Panc1 (cell line): ENCODE results near the gene TSPAN17. TPM values are rescaled to one million over a fixed set of nuclear protein-coding genes. Genes with fewer than 3 reads are reported as not detected.

Source experiments
- ATAC-seq: fragments of 200-7000 bp; cut with Tn5 transposase; 2 replicates; pipeline ENCODE4 v1.9.1; 2020; ENCODE audit warnings: mild to moderate bottlenecking, moderate library complexity
- BruUV-seq: library from RNA; stranded (reverse); fragments of 400-500 nt; replicated peaks from 2 replicates; lab custom pipeline; 2021; lab: Mats Ljungman, UMichigan
- CTCF ChIA-PET: fragments of 300-600 bp; sonication (Branson Sonifier 250); formaldehyde crosslinking; loops from one replicate; lab custom pipeline; 2022; ENCODE audit warnings: antibody characterized with exemption; lab: Charles Lee
- POLR2A ChIA-PET: fragments of 300-600 bp; sonication (Branson Sonifier 250); formaldehyde crosslinking; loops from one replicate; lab custom pipeline; 2022; ENCODE audit warnings: antibody characterized with exemption; lab: Charles Lee
- DNase-seq: peaks from one replicate; pipeline ENCODE4 v3.0.0-alpha.2; 2010; ENCODE audit warnings: low read depth, low spot score
- H3K27ac ChIP-seq: 2 replicates; pipeline ENCODE4 v1.5.1; 2011; ENCODE audit warnings: mild to moderate bottlenecking, low read length, inconsistent platforms
- H3K27me3 ChIP-seq: fragments of 200-500 bp; sonication (Bioruptor generic); 2 replicates; pipeline ENCODE4 v1.6.0; 2014; ENCODE audit warnings: low read length, inconsistent platforms; ENCODE audit not compliant: control insufficient read depth, insufficient read depth
- H3K36me3 ChIP-seq: fragments of 200-500 bp; sonication (Bioruptor generic); 2 replicates; pipeline ENCODE4 v1.5.1; 2014; ENCODE audit warnings: inconsistent platforms, mild to moderate bottlenecking, low read length, moderate library complexity; ENCODE audit not compliant: control insufficient read depth, insufficient read depth
- H3K4me1 ChIP-seq: 2 replicates; pipeline ENCODE4 v1.5.1; 2011; ENCODE audit warnings: inconsistent platforms, mild to moderate bottlenecking, low read length, moderate library complexity; ENCODE audit not compliant: control insufficient read depth, insufficient read depth
- H3K4me3 ChIP-seq, 2 experiments: 2 replicates each; pipeline ENCODE4 v1.5.1; 2011 to 2012; ENCODE audit warnings: low read depth in 2 of 2, low read length in 2 of 2, mild to moderate bottlenecking in 2 of 2, inconsistent platforms in 1 of 2, moderate library complexity in 1 of 2
- H3K9me3 ChIP-seq: fragments of 200-500 bp; sonication (Bioruptor generic); 2 replicates; pipeline ENCODE4 v1.5.1; 2014; ENCODE audit warnings: low read depth, mild to moderate bottlenecking, inconsistent platforms, low read length, moderate library complexity; ENCODE audit not compliant: control insufficient read depth, insufficient read depth
- POLR2AphosphoS5 ChIP-seq: IDR thresholded peaks from 2 replicates; pipeline ENCODE4 v1.6.1; 2012; ENCODE audit warnings: mild to moderate bottlenecking, low read depth, low read length, moderate library complexity
- SIN3A ChIP-seq: IDR thresholded peaks from 2 replicates; pipeline ENCODE4 v1.6.1; 2012; ENCODE audit warnings: low read depth, mild to moderate bottlenecking, low read length, moderate library complexity, borderline replicate concordance; ENCODE audit not compliant: insufficient read depth
- TCF7L2 ChIP-seq: IDR thresholded peaks from 2 replicates; pipeline ENCODE4 v1.6.1; 2011; ENCODE audit warnings: mild to moderate bottlenecking, low read depth, low read length, inconsistent platforms
- in situ Hi-C: cut with HindIII; loops from 2 replicates; pipeline ENCODE4 v1.10.0; 2016; ENCODE audit warnings: low sequenced_read_pairs, low pct_unique_long_range_greater_than_20kb
- intact Hi-C: fragments of 100-400 bp; cut with micrococcal nuclease; formaldehyde crosslinking; loops from one replicate; pipeline ENCODE4 v1.10.0; 2022; ENCODE audit not compliant: unreplicated experiment
- total RNA-seq: library from RNA; stranded (reverse); gene quantifications from one replicate; pipeline ENCODE4 v1.2.1, GENCODE V29; 2021; ENCODE audit not compliant: unreplicated experiment
- TF ChIP-seq, protein P1 (sequence below), 2 experiments: IDR thresholded peaks; 2 replicates each; pipeline ENCODE4 v1.6.1; 2011 to 2012; ENCODE audit warnings: low read depth in 2 of 2, control low read depth in 1 of 2, low read length in 1 of 2, mild to moderate bottlenecking in 1 of 2, moderate library complexity in 1 of 2; ENCODE audit not compliant: insufficient read depth in 1 of 2
- TF ChIP-seq, protein P2 (sequence below): fragments of 450-650 bp; IDR thresholded peaks from 2 replicates; pipeline ENCODE4 v1.5.1; 2017; ENCODE audit warnings: mild to moderate bottlenecking

TSPAN17 gene
- total RNA-seq, 1 experiment from 2014 or later: 64.7 TPM

- Histone ChIP-seq H3K9me3 (no peaks in the 10 kb centered on the region), H3K4me1 (peaks cover 18% of the 10 kb centered on the region), H3K27me3 (no peaks in the 10 kb centered on the region), H3K36me3 (peaks cover 3% of the 10 kb centered on the region; the same call in 1 of the 2 replicates), H3K4me3 (no peak overlapping the region), H3K27ac (no peak overlapping the region)
- POLR2A ChIA-PET: no interaction called here
- in situ Hi-C loops: no loop called here
- DNase-seq (no peak), ATAC-seq (no peak)
- CTCF ChIA-PET: no interaction called here
- intact Hi-C loops: no loop called here
- no TSS peak for BruUV-seq
- TF ChIP-seq SIN3A: no peak
- TF ChIP-seq POLR2AphosphoS5: no peak
- TF ChIP-seq, protein P1, sequence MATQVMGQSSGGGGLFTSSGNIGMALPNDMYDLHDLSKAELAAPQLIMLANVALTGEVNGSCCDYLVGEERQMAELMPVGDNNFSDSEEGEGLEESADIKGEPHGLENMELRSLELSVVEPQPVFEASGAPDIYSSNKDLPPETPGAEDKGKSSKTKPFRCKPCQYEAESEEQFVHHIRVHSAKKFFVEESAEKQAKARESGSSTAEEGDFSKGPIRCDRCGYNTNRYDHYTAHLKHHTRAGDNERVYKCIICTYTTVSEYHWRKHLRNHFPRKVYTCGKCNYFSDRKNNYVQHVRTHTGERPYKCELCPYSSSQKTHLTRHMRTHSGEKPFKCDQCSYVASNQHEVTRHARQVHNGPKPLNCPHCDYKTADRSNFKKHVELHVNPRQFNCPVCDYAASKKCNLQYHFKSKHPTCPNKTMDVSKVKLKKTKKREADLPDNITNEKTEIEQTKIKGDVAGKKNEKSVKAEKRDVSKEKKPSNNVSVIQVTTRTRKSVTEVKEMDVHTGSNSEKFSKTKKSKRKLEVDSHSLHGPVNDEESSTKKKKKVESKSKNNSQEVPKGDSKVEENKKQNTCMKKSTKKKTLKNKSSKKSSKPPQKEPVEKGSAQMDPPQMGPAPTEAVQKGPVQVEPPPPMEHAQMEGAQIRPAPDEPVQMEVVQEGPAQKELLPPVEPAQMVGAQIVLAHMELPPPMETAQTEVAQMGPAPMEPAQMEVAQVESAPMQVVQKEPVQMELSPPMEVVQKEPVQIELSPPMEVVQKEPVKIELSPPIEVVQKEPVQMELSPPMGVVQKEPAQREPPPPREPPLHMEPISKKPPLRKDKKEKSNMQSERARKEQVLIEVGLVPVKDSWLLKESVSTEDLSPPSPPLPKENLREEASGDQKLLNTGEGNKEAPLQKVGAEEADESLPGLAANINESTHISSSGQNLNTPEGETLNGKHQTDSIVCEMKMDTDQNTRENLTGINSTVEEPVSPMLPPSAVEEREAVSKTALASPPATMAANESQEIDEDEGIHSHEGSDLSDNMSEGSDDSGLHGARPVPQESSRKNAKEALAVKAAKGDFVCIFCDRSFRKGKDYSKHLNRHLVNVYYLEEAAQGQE (IDR thresholded peaks at IDR 0.05; ENCODE audit: insufficient read depth in 1 of 2, low read depth in 2 of 2, low read length in 1 of 2): no peak
- no peak for TF ChIP-seq TCF7L2
- TF ChIP-seq, protein P2, sequence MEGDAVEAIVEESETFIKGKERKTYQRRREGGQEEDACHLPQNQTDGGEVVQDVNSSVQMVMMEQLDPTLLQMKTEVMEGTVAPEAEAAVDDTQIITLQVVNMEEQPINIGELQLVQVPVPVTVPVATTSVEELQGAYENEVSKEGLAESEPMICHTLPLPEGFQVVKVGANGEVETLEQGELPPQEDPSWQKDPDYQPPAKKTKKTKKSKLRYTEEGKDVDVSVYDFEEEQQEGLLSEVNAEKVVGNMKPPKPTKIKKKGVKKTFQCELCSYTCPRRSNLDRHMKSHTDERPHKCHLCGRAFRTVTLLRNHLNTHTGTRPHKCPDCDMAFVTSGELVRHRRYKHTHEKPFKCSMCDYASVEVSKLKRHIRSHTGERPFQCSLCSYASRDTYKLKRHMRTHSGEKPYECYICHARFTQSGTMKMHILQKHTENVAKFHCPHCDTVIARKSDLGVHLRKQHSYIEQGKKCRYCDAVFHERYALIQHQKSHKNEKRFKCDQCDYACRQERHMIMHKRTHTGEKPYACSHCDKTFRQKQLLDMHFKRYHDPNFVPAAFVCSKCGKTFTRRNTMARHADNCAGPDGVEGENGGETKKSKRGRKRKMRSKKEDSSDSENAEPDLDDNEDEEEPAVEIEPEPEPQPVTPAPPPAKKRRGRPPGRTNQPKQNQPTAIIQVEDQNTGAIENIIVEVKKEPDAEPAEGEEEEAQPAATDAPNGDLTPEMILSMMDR: no peak
Observed at GRCh38 chr5:176644878-176645670, 2.2 kb upstream of the TSPAN17 start.

DNA sequence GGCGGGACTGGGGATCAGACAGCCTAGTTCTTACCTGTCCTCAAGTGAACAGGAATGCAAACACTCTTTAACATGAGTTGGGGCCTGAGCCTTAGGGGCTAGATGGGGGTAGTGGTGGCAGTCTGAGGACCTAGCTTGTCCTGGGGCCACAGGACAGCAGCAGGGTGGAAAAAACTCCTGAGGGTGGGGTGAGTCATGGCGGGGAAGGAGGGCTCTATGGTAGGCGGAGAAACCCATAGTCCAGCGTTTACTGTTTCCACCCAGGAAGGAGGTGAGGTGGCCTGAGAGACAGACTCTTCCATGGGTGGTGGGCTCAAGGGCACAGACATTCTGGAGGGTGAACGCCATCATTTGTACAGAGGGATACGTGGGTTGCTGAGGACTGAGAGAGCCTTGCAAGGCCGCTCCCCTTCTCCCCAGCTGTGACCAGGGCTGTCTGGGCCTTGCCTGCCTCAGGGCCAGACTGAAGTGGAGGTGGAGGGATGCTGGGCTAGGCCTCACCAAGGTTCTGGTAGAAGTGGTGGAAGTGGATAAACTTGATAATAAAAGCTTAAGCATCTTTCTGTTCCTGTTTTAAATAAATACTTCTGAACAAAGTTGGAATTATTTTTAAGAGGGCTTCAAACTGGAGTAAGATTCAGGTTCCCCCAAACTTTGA, 1.1 kb upstream of the TSPAN17 start:
- TF ChIP-seq, protein P2: no peak
- TF ChIP-seq TCF7L2: no peak
- Histone ChIP-seq H3K27me3 (no peaks in the 10 kb centered on the region), H3K9me3 (no peaks in the 10 kb centered on the region), H3K36me3 (peaks cover 3% of the 10 kb centered on the region; the same call in 1 of the 2 replicates), H3K27ac (peak overlapping the region; percentile 86), H3K4me1 (peaks cover 18% of the 10 kb centered on the region), H3K4me3 (peak overlapping the region; percentile 78 to 89; a peak in 3 of 4 replicates)
- no TSS peak for BruUV-seq
- DNase-seq (no peak), ATAC-seq (no peak)
- intact Hi-C loops (no loop called here), in situ Hi-C loops (no loop called here)
- POLR2A ChIA-PET: interaction anchor here (0.6 kb wide), 1 partner anchor 460 kb away, joined by 7 read pairs; no protein-coding TSS in a partner anchor
- CTCF ChIA-PET: interaction anchor here (1.1 to 2.3 kb wide), 2 partner anchors 15 to 294 kb away, joined by 5 to 17 read pairs; no protein-coding TSS in a partner anchor
